ENCODE results near the gene LITAFD. TPM values are rescaled to one million over a fixed set of nuclear protein-coding genes. Genes with fewer than 3 reads are reported as not detected.
"Not testable (repeated sequence)": the region's sequence is repeated elsewhere in the genome, so short reads cannot be mapped to it uniquely, and the experiment has no call there.

Gene LITAFD
- total and polyA plus RNA-seq, 2 donors: not detected

DNA sequence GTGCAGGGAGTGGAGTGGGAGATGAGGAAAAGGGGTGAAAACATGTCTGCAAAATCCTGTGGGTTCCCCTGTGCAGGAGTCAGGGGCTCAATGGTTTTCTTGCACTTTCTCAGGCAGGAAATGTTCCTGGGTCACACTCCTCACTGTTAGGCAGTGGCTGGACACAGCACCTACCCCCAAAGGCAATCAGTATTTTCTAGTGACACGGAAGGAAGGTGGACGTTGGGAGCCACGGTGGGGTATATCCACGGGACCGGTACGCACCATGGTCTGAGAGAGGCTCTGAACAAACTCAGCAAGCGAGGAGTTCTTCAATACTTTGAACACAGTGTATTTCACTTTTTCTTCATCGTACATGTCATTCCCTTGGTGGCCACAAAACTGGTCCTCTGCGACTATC lies 20.9 kb downstream of the LITAFD start:
- peaks cover 6% of the 10 kb centered on the region for H3K36me3 ChIP-seq (ENCODE audit: insufficient read depth)
- 93% methylated on average over 9 of the region's 9 CpGs for WGBS
- H3K4me1 ChIP-seq (ENCODE audit: insufficient read depth): no peaks in the 10 kb centered on the region
- H3K4me3 ChIP-seq (ENCODE audit: low read depth, low read length): no peak overlapping the region
- H3K27ac ChIP-seq (ENCODE audit: low read depth): no peak overlapping the region
- no peak for DNase-seq (ENCODE audit: extremely low spot score)

GRCh38 chr16:8904018-8904430 lies 21.9 kb downstream of the LITAFD start:
- no peak overlapping the region for H3K4me3 ChIP-seq (ENCODE audit: low read depth, low read length)
- H3K36me3 ChIP-seq (ENCODE audit: insufficient read depth): peaks cover 6% of the 10 kb centered on the region
- no peak overlapping the region for H3K27ac ChIP-seq (ENCODE audit: low read depth)
- H3K4me1 ChIP-seq (ENCODE audit: insufficient read depth): no peaks in the 10 kb centered on the region
- 90% methylated on average over 8 of the region's 8 CpGs for WGBS
- no peak for DNase-seq (ENCODE audit: extremely low spot score)

DNA sequence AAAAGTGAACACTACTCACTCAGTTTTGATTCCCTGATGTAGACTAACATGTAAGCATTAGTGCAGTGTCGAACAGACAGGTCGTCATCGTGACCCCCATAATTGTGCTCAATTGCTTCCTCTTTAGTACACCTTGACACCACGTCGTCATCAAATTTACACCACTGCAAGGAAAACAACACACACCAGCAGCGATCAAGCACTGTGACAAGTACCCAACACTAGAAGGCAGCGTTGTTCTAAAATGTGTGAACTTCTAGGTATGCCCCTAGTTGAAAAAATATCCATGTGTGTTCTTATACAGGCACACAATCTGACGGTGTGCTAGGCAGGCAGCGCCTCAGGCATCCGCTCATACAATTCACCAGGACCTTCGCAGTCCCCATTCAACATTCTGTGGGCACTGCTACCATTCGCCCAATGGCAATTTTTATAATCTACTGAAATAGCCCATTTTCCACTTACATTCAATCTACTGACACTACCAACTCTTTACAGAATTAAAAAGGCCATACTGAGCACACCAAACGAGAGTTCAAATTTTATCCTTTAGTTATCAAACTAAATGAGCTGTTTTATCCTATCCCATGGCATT lies 23.1 kb downstream of the LITAFD start:
- no peak overlapping the region for H3K4me3 ChIP-seq (ENCODE audit: low read depth, low read length)
- WGBS: 79% methylated on average over 13 of the region's 13 CpGs
- no peak overlapping the region for H3K27ac ChIP-seq (ENCODE audit: low read depth)
- no peak for DNase-seq (ENCODE audit: extremely low spot score)
- peaks cover 6% of the 10 kb centered on the region for H3K36me3 ChIP-seq (ENCODE audit: insufficient read depth)
- H3K4me1 ChIP-seq (ENCODE audit: insufficient read depth): no peaks in the 10 kb centered on the region

GRCh38 chr16:8905795-8906591 lies 23.8 kb downstream of the LITAFD start:
- 84% methylated on average over 14 of the region's 14 CpGs for WGBS
- Histone ChIP-seq H3K27ac (ENCODE audit: low read depth) (no peak overlapping the region), H3K4me3 (ENCODE audit: low read depth, low read length) (no peak overlapping the region), H3K36me3 (ENCODE audit: insufficient read depth) (peaks cover 6% of the 10 kb centered on the region), H3K4me1 (ENCODE audit: insufficient read depth) (no peaks in the 10 kb centered on the region)
- DNase-seq (ENCODE audit: extremely low spot score): no peak

DNA sequence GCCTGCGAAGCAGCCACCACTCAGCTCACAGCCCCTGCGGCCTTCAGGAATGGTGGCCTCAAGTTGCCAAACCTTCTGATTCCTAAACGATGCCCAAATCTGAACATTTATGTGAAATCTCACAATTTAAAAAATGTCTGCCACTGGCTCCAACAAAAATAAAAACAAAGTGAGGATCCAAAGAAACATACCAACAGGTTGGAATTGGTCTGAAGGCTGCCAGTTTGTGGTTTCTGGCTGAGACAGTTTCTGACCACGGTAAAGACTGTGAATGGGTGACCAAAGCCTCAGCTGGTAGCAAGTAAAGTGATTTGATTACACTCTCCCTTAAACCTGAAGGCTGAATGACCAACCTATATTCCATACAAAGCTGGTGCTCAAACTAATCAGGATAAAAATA lies 24.9 kb downstream of the LITAFD start:
- Histone ChIP-seq H3K27ac (ENCODE audit: low read depth) (no peak overlapping the region), H3K4me1 (ENCODE audit: insufficient read depth) (no peaks in the 10 kb centered on the region), H3K4me3 (ENCODE audit: low read depth, low read length) (no peak overlapping the region), H3K36me3 (ENCODE audit: insufficient read depth) (peaks cover 6% of the 10 kb centered on the region)
- 86% methylated on average over 4 of the region's 4 CpGs for WGBS
- DNase-seq (ENCODE audit: extremely low spot score): no peak

GRCh38 chr16:8908810-8909468 lies 26.8 kb downstream of the LITAFD start:
- H3K4me1 ChIP-seq (ENCODE audit: insufficient read depth): no peaks in the 10 kb centered on the region
- H3K36me3 ChIP-seq (ENCODE audit: insufficient read depth): peaks cover 3% of the 10 kb centered on the region
- WGBS: 76% methylated on average over 8 of the region's 8 CpGs

DNA sequence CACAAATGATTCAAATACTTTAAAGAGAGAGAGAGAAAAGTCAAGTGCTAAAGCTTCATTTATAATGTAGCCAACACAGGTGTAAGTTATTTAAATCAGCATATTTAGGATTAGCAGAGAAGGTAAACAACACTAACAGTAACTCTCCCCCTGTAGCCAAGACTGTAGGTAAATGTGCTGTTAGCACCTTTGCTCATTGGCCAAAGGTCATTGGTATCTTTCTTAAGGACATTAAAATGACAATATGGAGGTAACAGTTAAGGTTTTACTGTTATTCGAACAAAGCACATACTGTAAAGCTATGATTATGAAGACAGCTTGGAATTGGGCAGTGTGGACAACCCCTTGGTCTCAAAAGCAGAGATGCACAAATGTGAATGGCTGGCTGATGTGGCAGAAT lies 28.7 kb downstream of the LITAFD start:
- peaks cover under 1% of the 10 kb centered on the region for H3K36me3 ChIP-seq (ENCODE audit: insufficient read depth)
- no peaks in the 10 kb centered on the region for H3K4me1 ChIP-seq (ENCODE audit: insufficient read depth)
- H3K27ac ChIP-seq (ENCODE audit: low read depth): no peak overlapping the region
- WGBS: 92% methylated on average over 1 of the region's 1 CpG
- no peak overlapping the region for H3K4me3 ChIP-seq (ENCODE audit: low read depth, low read length)
- no peak for DNase-seq (ENCODE audit: extremely low spot score)

More at GRCh38 chr16:8908810-8909468, 26.8 kb downstream of the LITAFD start:
- Histone ChIP-seq H3K4me3 (ENCODE audit: low read depth, low read length) (no peak overlapping the region), H3K27ac (ENCODE audit: low read depth) (no peak overlapping the region)
- no peak for DNase-seq (ENCODE audit: extremely low spot score)

DNA sequence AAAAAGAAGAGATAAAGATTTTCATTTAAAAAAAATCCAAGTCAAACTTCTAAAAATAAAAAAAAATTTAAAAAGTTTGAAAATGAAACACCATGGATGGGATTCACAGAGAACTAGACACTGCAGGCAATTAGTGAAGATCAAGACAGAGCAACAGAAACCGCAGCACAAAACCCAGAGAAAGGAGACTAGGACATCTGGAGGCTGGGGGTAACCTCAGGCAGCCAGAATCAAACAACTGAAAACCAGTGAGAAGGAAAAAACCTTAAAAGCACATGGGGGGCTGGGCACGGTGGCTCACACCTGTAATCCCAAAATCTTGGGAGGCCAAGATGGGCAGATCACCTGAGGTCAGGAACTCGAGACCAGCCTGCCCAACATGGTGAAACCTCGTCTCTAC lies 30.6 kb downstream of the LITAFD start:
- WGBS: 89% methylated on average over 4 of the region's 4 CpGs
- DNase-seq (ENCODE audit: extremely low spot score): no peak
- H3K4me3 ChIP-seq (ENCODE audit: low read depth, low read length): no peak overlapping the region
- no peak overlapping the region for H3K27ac ChIP-seq (ENCODE audit: low read depth)
- H3K4me1 ChIP-seq (ENCODE audit: insufficient read depth): no peaks in the 10 kb centered on the region
- peaks cover 2% of the 10 kb centered on the region for H3K36me3 ChIP-seq (ENCODE audit: insufficient read depth)

DNA sequence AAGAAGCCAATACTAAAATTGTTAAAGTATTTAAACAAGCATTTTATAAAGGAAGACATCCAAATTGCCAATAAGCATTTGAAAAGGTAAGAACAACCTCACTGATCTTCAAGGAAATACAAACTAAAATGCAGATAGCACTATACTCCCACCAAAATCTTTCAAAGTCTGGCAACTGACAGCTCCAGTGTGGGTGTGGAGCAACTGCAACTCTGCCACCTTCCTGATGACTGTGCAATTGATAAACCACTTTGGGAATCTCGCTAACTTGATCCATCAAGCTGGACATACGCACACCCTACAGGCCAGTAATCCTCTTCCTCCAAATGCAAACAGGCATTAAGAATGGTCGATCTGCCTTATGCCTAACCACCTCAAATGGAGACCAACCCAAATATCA lies 31.9 kb downstream of the LITAFD start:
- no peak for DNase-seq (ENCODE audit: extremely low spot score)
- Histone ChIP-seq H3K4me3 (ENCODE audit: low read depth, low read length) (no peak overlapping the region), H3K4me1 (ENCODE audit: insufficient read depth) (no peaks in the 10 kb centered on the region), H3K27ac (ENCODE audit: low read depth) (no peak overlapping the region), H3K36me3 (ENCODE audit: insufficient read depth) (peaks cover 2% of the 10 kb centered on the region)
- 95% methylated on average over 3 of the region's 3 CpGs for WGBS

GRCh38 chr16:8915722-8916301 lies 33.7 kb downstream of the LITAFD start:
- Histone ChIP-seq H3K27ac (ENCODE audit: low read depth) (no peak overlapping the region), H3K4me1 (ENCODE audit: insufficient read depth) (no peaks in the 10 kb centered on the region), H3K4me3 (ENCODE audit: low read depth, low read length) (no peak overlapping the region), H3K36me3 (ENCODE audit: insufficient read depth) (peaks cover 5% of the 10 kb centered on the region)
- no peak for DNase-seq (ENCODE audit: extremely low spot score)
- 88% methylated on average over 7 of the region's 7 CpGs for WGBS

- 86% methylated on average over 5 of the region's 5 CpGs for WGBS
- DNase-seq (ENCODE audit: extremely low spot score): no peak
- Histone ChIP-seq H3K27ac (ENCODE audit: low read depth) (no peak overlapping the region), H3K36me3 (ENCODE audit: insufficient read depth) (peaks cover 5% of the 10 kb centered on the region), H3K4me3 (ENCODE audit: low read depth, low read length) (no peak overlapping the region), H3K4me1 (ENCODE audit: insufficient read depth) (no peaks in the 10 kb centered on the region)
Measured at GRCh38 chr16:8916541-8917225, 34.5 kb downstream of the LITAFD start.

- H3K4me3 ChIP-seq (ENCODE audit: low read depth, low read length); H3K4me1 ChIP-seq (ENCODE audit: insufficient read depth); H3K36me3 ChIP-seq (ENCODE audit: insufficient read depth); DNase-seq (ENCODE audit: extremely low spot score); H3K27ac ChIP-seq (ENCODE audit: low read depth): not testable (repeated sequence)
- 97% methylated on average over 10 of the region's 10 CpGs for WGBS
Measured at GRCh38 chr16:8917336-8917735, 35.2 kb downstream of the LITAFD start.

Data from urinary bladder (tissue), 4 donors.